ENCODE results near the gene HAUS7. TPM values are rescaled to one million over a fixed set of nuclear protein-coding genes. Genes with fewer than 3 reads are reported as not detected.

Gene HAUS7
- polyA plus RNA-seq, 4 donors = 20.8 to 30.8 (median 24.2) TPM

GRCh38 chrX:153412746-153413720 is 57.3 kb downstream of the HAUS7 start:
- Histone ChIP-seq H3K9me3 (ENCODE audit: control insufficient read depth in 2 of 2, insufficient read depth in 1 of 2, low read depth in 1 of 2, low read length in 1 of 2) (no peaks in the 10 kb centered on the region), H3K27me3 (ENCODE audit: control insufficient read depth in 3 of 3, insufficient read depth in 3 of 3, low read length in 3 of 3) (no peaks in the 10 kb centered on the region), H3K36me3 (ENCODE audit: control insufficient read depth in 3 of 3, insufficient read depth in 2 of 3, low read depth in 1 of 3, low read length in 3 of 3) (no peaks in the 10 kb centered on the region), H3K4me1 (ENCODE audit: control insufficient read depth in 3 of 3, insufficient read depth in 2 of 3, low read depth in 1 of 3, low read length in 2 of 3) (no peaks in the 10 kb centered on the region), H3K4me3 (ENCODE audit: low read depth in 1 of 3, low read length in 3 of 3) (no peak overlapping the region), H3K27ac (ENCODE audit: low read depth in 1 of 3, low read length in 2 of 3) (no peak overlapping the region)
- DNase-seq (no peak), FAIRE-seq (no peak)
- 80 to 82% (median 81%) methylated on average over 13 to 23 of the region's 23 CpGs for WGBS, 3 donors

- Histone ChIP-seq H3K36me3 (ENCODE audit: control insufficient read depth in 3 of 3, insufficient read depth in 2 of 3, low read depth in 1 of 3, low read length in 3 of 3) (no peaks in the 10 kb centered on the region), H3K9me3 (ENCODE audit: control insufficient read depth in 2 of 2, insufficient read depth in 1 of 2, low read depth in 1 of 2, low read length in 1 of 2) (no peaks in the 10 kb centered on the region), H3K27me3 (ENCODE audit: control insufficient read depth in 3 of 3, insufficient read depth in 3 of 3, low read length in 3 of 3) (no peaks in the 10 kb centered on the region), H3K4me1 (ENCODE audit: control insufficient read depth in 3 of 3, insufficient read depth in 2 of 3, low read depth in 1 of 3, low read length in 2 of 3) (no peaks in the 10 kb centered on the region), H3K27ac (ENCODE audit: low read depth in 1 of 3, low read length in 2 of 3) (no peak overlapping the region), H3K4me3 (ENCODE audit: low read depth in 1 of 3, low read length in 3 of 3) (peak overlapping the region in 2 of 3 donors; percentile 34 to 49)
- WGBS, 3 donors = 45 to 69% (median 54%) methylated on average over 15 to 17 of the region's 17 CpGs
- FAIRE-seq (no peak), DNase-seq (peak in 1 of 2 donors; percentile 4)
Measured at GRCh38 chrX:153411988-153412574, 58.3 kb downstream of the HAUS7 start.

GRCh38 chrX:153411255-153411987 is 59.0 kb downstream of the HAUS7 start, which contains the start of gene ZFP92:
Gene ZFP92, plus strand, starts transcription at chrX:153411472. Its CDS starts 6,851 bp downstream, at chrX:153418323.
- no peak for FAIRE-seq
- Histone ChIP-seq H3K36me3 (ENCODE audit: control insufficient read depth in 3 of 3, insufficient read depth in 2 of 3, low read depth in 1 of 3, low read length in 3 of 3) (no peaks in the 10 kb centered on the region), H3K27ac (ENCODE audit: low read depth in 1 of 3, low read length in 2 of 3) (peak within 1 kb of the TSS in 1 of 3 donors; percentile 33), H3K9me3 (ENCODE audit: control insufficient read depth in 2 of 2, insufficient read depth in 1 of 2, low read depth in 1 of 2, low read length in 1 of 2) (no peaks in the 10 kb centered on the region), H3K27me3 (ENCODE audit: control insufficient read depth in 3 of 3, insufficient read depth in 3 of 3, low read length in 3 of 3) (no peaks in the 10 kb centered on the region), H3K4me1 (ENCODE audit: control insufficient read depth in 3 of 3, insufficient read depth in 2 of 3, low read depth in 1 of 3, low read length in 2 of 3) (no peaks in the 10 kb centered on the region), H3K4me3 (ENCODE audit: low read depth in 1 of 3, low read length in 3 of 3) (peak within 1 kb of the TSS in 2 of 3 donors; percentile 34 to 49)
- DNase-seq = peak; percentile 9 to 61
- 1 to 42% (median 5%) methylated on average over 22 to 75 of the region's 75 CpGs for WGBS, 3 donors

- DNase-seq = no peak
- WGBS, 3 donors = 24 to 52% (median 40%) methylated on average over 12 of the region's 12 CpGs
- no peaks in the 10 kb centered on the region for H3K27me3 ChIP-seq (ENCODE audit: control insufficient read depth in 3 of 3, insufficient read depth in 3 of 3, low read length in 3 of 3)
Measured at GRCh38 chrX:153410888-153411254, 59.5 kb downstream of the HAUS7 start.

DNA sequence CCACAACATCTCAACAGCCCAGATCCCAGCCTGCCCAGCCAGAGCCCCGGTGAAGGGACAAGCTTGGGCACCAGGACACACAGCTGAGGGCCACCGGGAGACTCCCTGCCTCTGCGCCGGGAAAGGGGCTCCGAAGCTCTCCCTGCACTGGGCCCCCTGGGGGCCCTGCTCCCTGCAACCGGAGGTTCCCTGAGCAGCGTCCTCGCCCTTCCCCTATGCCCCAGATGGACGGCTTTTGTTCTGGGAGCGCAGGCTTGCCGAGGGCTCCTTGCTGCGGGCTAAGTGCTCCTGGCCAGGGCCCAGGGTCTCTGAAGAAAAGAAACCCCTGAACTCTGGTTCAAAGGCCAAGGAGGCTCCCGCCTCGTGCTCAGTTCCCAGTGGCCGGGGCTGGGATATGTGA is 60.0 kb downstream of the HAUS7 start:
- 28 to 64% (median 61%) methylated on average over 12 to 15 of the region's 15 CpGs for WGBS, 3 donors
- H3K4me3 ChIP-seq (ENCODE audit: low read depth in 1 of 3, low read length in 3 of 3) = no peak overlapping the region
- H3K36me3 ChIP-seq (ENCODE audit: control insufficient read depth in 3 of 3, insufficient read depth in 2 of 3, low read depth in 1 of 3, low read length in 3 of 3) = no peaks in the 10 kb centered on the region
- no peaks in the 10 kb centered on the region for H3K9me3 ChIP-seq (ENCODE audit: control insufficient read depth in 2 of 2, insufficient read depth in 1 of 2, low read depth in 1 of 2, low read length in 1 of 2)
- DNase-seq (peak in 1 of 2 donors; percentile 62), FAIRE-seq (no peak)
- peak overlapping the region in 1 of 3 donors; percentile 33 for H3K27ac ChIP-seq (ENCODE audit: low read depth in 1 of 3, low read length in 2 of 3)
- H3K27me3 ChIP-seq (ENCODE audit: control insufficient read depth in 3 of 3, insufficient read depth in 3 of 3, low read length in 3 of 3) = no peaks in the 10 kb centered on the region
- no peaks in the 10 kb centered on the region for H3K4me1 ChIP-seq (ENCODE audit: control insufficient read depth in 3 of 3, insufficient read depth in 2 of 3, low read depth in 1 of 3, low read length in 2 of 3)

More at GRCh38 chrX:153410888-153411254, 59.5 kb downstream of the HAUS7 start:
- no peaks in the 10 kb centered on the region for H3K36me3 ChIP-seq (ENCODE audit: control insufficient read depth in 3 of 3, insufficient read depth in 2 of 3, low read depth in 1 of 3, low read length in 3 of 3)
- no peaks in the 10 kb centered on the region for H3K9me3 ChIP-seq (ENCODE audit: control insufficient read depth in 2 of 2, insufficient read depth in 1 of 2, low read depth in 1 of 2, low read length in 1 of 2)
- no peaks in the 10 kb centered on the region for H3K4me1 ChIP-seq (ENCODE audit: control insufficient read depth in 3 of 3, insufficient read depth in 2 of 3, low read depth in 1 of 3, low read length in 2 of 3)
- peak overlapping the region in 1 of 3 donors; percentile 33 for H3K27ac ChIP-seq (ENCODE audit: low read depth in 1 of 3, low read length in 2 of 3)
- no peak for FAIRE-seq
- H3K4me3 ChIP-seq (ENCODE audit: low read depth in 1 of 3, low read length in 3 of 3) = peak overlapping the region in 1 of 3 donors; percentile 25

GRCh38 chrX:153409414-153410101 is 60.8 kb downstream of the HAUS7 start:
- Histone ChIP-seq H3K9me3 (ENCODE audit: control insufficient read depth in 2 of 2, insufficient read depth in 1 of 2, low read depth in 1 of 2, low read length in 1 of 2) (no peaks in the 10 kb centered on the region), H3K36me3 (ENCODE audit: control insufficient read depth in 3 of 3, insufficient read depth in 2 of 3, low read depth in 1 of 3, low read length in 3 of 3) (no peaks in the 10 kb centered on the region), H3K4me1 (ENCODE audit: control insufficient read depth in 3 of 3, insufficient read depth in 2 of 3, low read depth in 1 of 3, low read length in 2 of 3) (no peaks in the 10 kb centered on the region), H3K4me3 (ENCODE audit: low read depth in 1 of 3, low read length in 3 of 3) (no peak overlapping the region), H3K27me3 (ENCODE audit: control insufficient read depth in 3 of 3, insufficient read depth in 3 of 3, low read length in 3 of 3) (no peaks in the 10 kb centered on the region), H3K27ac (ENCODE audit: low read depth in 1 of 3, low read length in 2 of 3) (no peak overlapping the region)
- DNase-seq (peak in 1 of 2 donors; percentile 78), FAIRE-seq (no peak)
- WGBS, 3 donors = 46 to 76% (median 73%) methylated on average over 13 to 30 of the region's 30 CpGs

- no peaks in the 10 kb centered on the region for H3K27me3 ChIP-seq (ENCODE audit: control insufficient read depth in 3 of 3, insufficient read depth in 3 of 3, low read length in 3 of 3)
- no peak overlapping the region for H3K4me3 ChIP-seq (ENCODE audit: low read depth in 1 of 3, low read length in 3 of 3)
- FAIRE-seq = no peak
- H3K9me3 ChIP-seq (ENCODE audit: control insufficient read depth in 2 of 2, insufficient read depth in 1 of 2, low read depth in 1 of 2, low read length in 1 of 2) = no peaks in the 10 kb centered on the region
- H3K4me1 ChIP-seq (ENCODE audit: control insufficient read depth in 3 of 3, insufficient read depth in 2 of 3, low read depth in 1 of 3, low read length in 2 of 3) = no peaks in the 10 kb centered on the region
- no peak overlapping the region for H3K27ac ChIP-seq (ENCODE audit: low read depth in 1 of 3, low read length in 2 of 3)
- no peaks in the 10 kb centered on the region for H3K36me3 ChIP-seq (ENCODE audit: control insufficient read depth in 3 of 3, insufficient read depth in 2 of 3, low read depth in 1 of 3, low read length in 3 of 3)
- 84 to 90% (median 84%) methylated on average over 8 to 12 of the region's 12 CpGs for WGBS, 3 donors
- DNase-seq = no peak
Measured at GRCh38 chrX:153408871-153409351, 61.5 kb downstream of the HAUS7 start.
